Prostate gland (tissue), 2 donors: Measurements from ENCODE around the gene CRADD.

Experiments
- POLR2A ChIP-seq: fragments of 450-650 bp; IDR thresholded peaks from one replicate; pipeline ENCODE4 v1.6.1; 2016; ENCODE audit warnings: antibody characterized with exemption, mild to moderate bottlenecking
- POLR2AphosphoS5 ChIP-seq: sonication (generic); formaldehyde crosslinking; IDR thresholded peaks from one replicate; pipeline ENCODE4 v1.6.1; 2017; ENCODE audit warnings: antibody characterized with exemption
- TF ChIP-seq, protein P1 (sequence below), 4 experiments: fragments of 200-600 bp in 2 of 4; fragments of 450-650 bp in 2 of 4; sonication (generic) in 2 of 4; IDR thresholded peaks; 1 replicate in 3 of 4; 2 replicates in 1 of 4; pipeline ENCODE4 v1.5.1; 2016 to 2019; ENCODE audit warnings: antibody characterized with exemption in 4 of 4, mild to moderate bottlenecking in 2 of 4, moderate library complexity in 2 of 4

DNA sequence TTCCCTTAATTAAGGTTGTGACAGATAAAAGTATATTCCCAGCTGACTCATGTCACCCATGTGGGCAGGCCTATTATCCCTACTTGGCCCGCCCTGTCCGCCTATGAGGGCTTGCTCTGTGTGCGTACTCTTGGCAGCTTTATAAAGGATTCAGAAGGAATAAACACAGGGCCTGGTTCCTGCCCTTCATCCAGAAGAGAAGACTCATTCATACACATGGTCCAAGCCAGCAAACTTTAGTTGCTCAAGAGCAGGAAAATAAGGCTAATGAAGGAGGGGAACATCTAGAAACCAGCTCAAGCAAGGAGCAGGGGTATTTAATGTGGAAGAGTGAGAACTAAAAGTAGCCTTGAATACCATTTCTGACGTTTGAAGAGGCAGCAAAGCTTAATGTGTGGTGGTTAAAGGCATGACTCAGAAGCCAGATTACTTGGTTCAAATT is 141.9 kb downstream of the CRADD start:
- TF ChIP-seq, protein P1, sequence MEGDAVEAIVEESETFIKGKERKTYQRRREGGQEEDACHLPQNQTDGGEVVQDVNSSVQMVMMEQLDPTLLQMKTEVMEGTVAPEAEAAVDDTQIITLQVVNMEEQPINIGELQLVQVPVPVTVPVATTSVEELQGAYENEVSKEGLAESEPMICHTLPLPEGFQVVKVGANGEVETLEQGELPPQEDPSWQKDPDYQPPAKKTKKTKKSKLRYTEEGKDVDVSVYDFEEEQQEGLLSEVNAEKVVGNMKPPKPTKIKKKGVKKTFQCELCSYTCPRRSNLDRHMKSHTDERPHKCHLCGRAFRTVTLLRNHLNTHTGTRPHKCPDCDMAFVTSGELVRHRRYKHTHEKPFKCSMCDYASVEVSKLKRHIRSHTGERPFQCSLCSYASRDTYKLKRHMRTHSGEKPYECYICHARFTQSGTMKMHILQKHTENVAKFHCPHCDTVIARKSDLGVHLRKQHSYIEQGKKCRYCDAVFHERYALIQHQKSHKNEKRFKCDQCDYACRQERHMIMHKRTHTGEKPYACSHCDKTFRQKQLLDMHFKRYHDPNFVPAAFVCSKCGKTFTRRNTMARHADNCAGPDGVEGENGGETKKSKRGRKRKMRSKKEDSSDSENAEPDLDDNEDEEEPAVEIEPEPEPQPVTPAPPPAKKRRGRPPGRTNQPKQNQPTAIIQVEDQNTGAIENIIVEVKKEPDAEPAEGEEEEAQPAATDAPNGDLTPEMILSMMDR (IDR thresholded peaks at IDR 0.05) = no peak
- TF ChIP-seq POLR2AphosphoS5 = peak; percentile 89
- TF ChIP-seq POLR2A = no peak
